ENCODE data around the gene ZNF865. TPM values are rescaled to one million over a fixed set of nuclear protein-coding genes. Genes with fewer than 3 reads are reported as not detected.
A peak's percentile ranks its signal among the peaks of the same experiment; 100 is the strongest.

ZNF865 gene
- total and polyA plus RNA-seq, 2 donors (not counting 3 experiments of a cell fraction or from before 2014, with no cell fraction given), result 4.0 to 10.1 TPM

GRCh38 chr19:55633861-55634260, 28.4 kb downstream of the ZNF865 start:
- BruUV-seq (replicated peaks), result no TSS peak
- Histone ChIP-seq H4K20me1 (replicated peaks; ENCODE audit: control insufficient read depth, extremely low read depth, insufficient read depth, low read length) (no peaks in the 10 kb centered on the region), H3K4me1 (ENCODE audit: control insufficient read depth, extremely low read depth, insufficient read depth, low read length) (peaks cover 12% of the 10 kb centered on the region), H3K9me3 (replicated peaks; ENCODE audit: control insufficient read depth, insufficient read depth, low read length) (no peaks in the 10 kb centered on the region), H3K36me3 (ENCODE audit: control insufficient read depth in 2 of 2, extremely low read depth in 1 of 2, insufficient read depth in 2 of 2, low read length in 2 of 2) (no peaks in the 10 kb centered on the region), H3K4me3 (replicated peaks in 1 of 3; ENCODE audit: insufficient read depth in 1 of 3, low read depth in 1 of 3, low read length in 3 of 3) (no peak overlapping the region), H3K27ac (ENCODE audit: insufficient read depth, low read depth, low read length) (no peak overlapping the region), H3K79me2 (ENCODE audit: control insufficient read depth, insufficient read depth, low read length) (peaks cover 22% of the 10 kb centered on the region), H3K9me1 (replicated peaks; ENCODE audit: control insufficient read depth, extremely low read depth, insufficient read depth, low read length) (no peaks in the 10 kb centered on the region), H3K27me3 (ENCODE audit: control insufficient read depth in 2 of 2, insufficient read depth in 2 of 2, low read length in 2 of 2) (no peaks in the 10 kb centered on the region), H2AFZ (ENCODE audit: low read depth, low read length) (peak overlapping the region; percentile 72), H3K4me2 (ENCODE audit: insufficient read depth, low read length) (peak overlapping the region; percentile 96), H3K9ac (replicated peaks; ENCODE audit: extremely low read depth, insufficient read depth, low read length) (no peak overlapping the region)
- intact Hi-C loops (cut with micrococcal nuclease) (loop anchor here (5.0 kb wide), 1 partner anchor 492 kb away; no protein-coding TSS in a partner anchor), dilution Hi-C loops (cut with MboI; ENCODE audit: extremely low pct_ligation_motif_present, low sequenced_read_pairs) (no loop called here)
- DNase-seq (ENCODE audit: low read depth, low spot score), result no peak
- no peak for FAIRE-seq
- POLR2A ChIA-PET, result interaction anchor here (0.7 to 1.8 kb wide), 2 partner anchors 8 to 1654 kb away, joined by 3 to 4 read pairs; no protein-coding TSS in a partner anchor
- no peak for TF ChIP-seq POLR2AphosphoS5 (IDR thresholded peaks at IDR 0.05; ENCODE audit: insufficient read depth, low read depth, low read length)
- no peak for TF ChIP-seq MAX (IDR thresholded peaks at IDR 0.05; ENCODE audit: insufficient read depth, insufficient read length)
- no peak for TF ChIP-seq FOS (IDR thresholded peaks at IDR 0.05; ENCODE audit: borderline replicate concordance, insufficient read depth, low read length)
- TF ChIP-seq JUN (IDR thresholded peaks at IDR 0.05; ENCODE audit: borderline replicate concordance, insufficient read depth, insufficient read length, low read depth), result no peak
- no peak for TF ChIP-seq POLR2A (IDR thresholded peaks at IDR 0.05; ENCODE audit: low read depth, low read length)
- no peak for TF ChIP-seq GATA2 (IDR thresholded peaks at IDR 0.05; ENCODE audit: insufficient read depth, insufficient read length, low read depth, low read length)
- no peak for TF ChIP-seq EZH2 (IDR thresholded peaks at IDR 0.05; ENCODE audit: borderline replicate concordance, low read depth, low read length, severe bottlenecking)
- TF ChIP-seq MYC (IDR thresholded peaks at IDR 0.05; ENCODE audit: low read depth, low read length), result no peak
- TF ChIP-seq, protein P1, sequence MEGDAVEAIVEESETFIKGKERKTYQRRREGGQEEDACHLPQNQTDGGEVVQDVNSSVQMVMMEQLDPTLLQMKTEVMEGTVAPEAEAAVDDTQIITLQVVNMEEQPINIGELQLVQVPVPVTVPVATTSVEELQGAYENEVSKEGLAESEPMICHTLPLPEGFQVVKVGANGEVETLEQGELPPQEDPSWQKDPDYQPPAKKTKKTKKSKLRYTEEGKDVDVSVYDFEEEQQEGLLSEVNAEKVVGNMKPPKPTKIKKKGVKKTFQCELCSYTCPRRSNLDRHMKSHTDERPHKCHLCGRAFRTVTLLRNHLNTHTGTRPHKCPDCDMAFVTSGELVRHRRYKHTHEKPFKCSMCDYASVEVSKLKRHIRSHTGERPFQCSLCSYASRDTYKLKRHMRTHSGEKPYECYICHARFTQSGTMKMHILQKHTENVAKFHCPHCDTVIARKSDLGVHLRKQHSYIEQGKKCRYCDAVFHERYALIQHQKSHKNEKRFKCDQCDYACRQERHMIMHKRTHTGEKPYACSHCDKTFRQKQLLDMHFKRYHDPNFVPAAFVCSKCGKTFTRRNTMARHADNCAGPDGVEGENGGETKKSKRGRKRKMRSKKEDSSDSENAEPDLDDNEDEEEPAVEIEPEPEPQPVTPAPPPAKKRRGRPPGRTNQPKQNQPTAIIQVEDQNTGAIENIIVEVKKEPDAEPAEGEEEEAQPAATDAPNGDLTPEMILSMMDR (IDR thresholded peaks at IDR 0.05; ENCODE audit: extremely low read depth in 1 of 2, insufficient read depth in 1 of 2, low read depth in 1 of 2, low read length in 2 of 2), result no peak
- CTCF ChIA-PET, result interaction anchor here (0.6 to 3.3 kb wide), 15 partner anchors 9 to 1474 kb away, joined by 3 to 86 read pairs (median 14); partner anchors contain the start of genes LENG1, U2AF2, UBE2S and ZNF581
